GM18867 (cell line): ENCODE measurements around the gene MUSTN1.

ENCODE experiments used
- ATAC-seq: cut with Tn5 transposase; IDR thresholded peaks from one replicate; pipeline ENCODE4 v1.9.1; 2021; ENCODE audit warnings: mild to moderate bottlenecking, moderate library complexity; ENCODE audit not compliant: unreplicated experiment

Gene MUSTN1

GRCh38 chr3:52809662-52810377 lies 25.0 kb downstream of the MUSTN1 start:
- ATAC-seq = no peak

DNA sequence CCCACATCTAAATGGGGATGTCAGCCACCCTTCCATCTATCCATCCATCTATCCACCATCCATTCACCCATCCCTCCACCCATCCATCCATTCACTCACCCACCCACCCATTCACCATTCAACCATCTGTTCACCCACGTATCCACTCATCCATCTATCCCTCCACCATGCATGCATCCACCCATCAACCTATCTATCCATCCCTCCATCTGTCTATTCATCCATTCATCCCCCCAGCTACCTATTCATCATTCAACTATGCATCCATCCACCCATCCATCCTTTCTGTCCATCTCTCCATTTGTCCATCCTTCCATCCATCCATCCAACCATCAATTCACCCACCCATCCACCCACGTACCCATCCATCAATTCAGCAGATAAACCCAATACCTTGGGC lies 25.7 kb downstream of the MUSTN1 start:
- ATAC-seq = no peak

- no peak for ATAC-seq
These were observed 29.4 kb downstream of the MUSTN1 start for GRCh38 chr3:52805270-52806039.

DNA sequence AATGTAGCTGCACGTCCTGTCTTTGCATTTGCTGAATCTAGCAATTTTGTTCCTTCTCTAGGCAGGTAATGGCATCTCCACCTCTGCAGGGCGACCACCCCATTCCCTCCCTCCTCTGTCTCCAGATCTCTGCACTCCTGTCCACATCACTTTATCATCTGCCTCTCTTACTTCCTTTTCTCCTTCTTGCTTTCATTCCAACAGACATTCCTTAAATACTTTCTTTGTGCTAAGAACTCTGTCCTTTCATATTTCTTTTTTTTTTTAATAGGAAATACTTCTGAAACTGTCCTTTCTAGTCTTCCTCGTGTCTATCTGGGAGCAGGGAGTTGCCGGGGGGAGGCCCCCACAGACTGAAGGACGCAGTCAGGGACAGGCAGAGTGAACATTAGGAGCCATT lies 33.0 kb downstream of the MUSTN1 start:
- ATAC-seq = no peak

DNA sequence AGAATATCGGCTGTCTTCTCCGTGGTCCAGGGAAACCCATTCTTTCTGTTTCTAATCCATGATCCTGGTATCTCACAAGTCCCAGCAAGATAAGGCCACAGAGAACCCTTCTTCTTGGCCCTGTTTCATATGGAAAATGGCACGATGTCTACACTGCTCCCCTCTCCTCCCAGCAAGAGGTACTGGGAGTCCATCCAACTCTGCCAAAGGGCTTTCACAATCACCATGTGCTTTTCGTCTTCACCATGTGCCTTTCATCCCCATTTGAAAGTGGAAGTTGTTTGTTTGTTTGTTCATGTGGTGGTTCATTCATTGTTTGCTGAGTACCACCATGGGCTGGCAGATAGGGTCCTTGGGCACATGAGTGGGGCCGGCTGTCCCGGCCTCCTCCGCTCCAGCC lies 34.7 kb downstream of the MUSTN1 start:
- ATAC-seq = no peak

DNA sequence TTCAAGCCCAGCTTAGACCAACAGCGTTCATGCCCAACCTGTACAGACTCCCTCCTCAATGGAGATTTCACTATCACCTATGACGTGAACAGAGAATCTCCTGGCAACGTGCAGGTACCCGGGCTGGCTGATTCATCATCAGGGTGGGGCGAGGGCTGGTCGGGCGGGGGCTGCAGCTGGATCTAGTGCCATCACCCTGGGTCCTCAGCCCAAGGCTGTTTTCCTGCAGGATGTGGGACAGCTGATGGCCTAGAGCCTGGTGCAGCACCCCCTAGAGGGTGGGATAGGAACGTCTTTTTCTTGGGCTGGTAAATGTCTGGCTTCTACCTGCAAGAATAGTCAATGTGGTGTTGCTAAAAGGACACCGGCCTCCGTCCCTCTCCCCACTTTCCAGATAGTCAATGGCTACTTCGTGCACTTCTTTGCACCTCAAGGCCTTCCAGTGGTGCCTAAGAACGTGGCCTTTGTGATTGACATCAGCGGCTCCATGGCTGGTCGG lies 35.8 kb downstream of the MUSTN1 start:
- no peak for ATAC-seq

- ATAC-seq = no peak
These were observed 36.3 kb downstream of the MUSTN1 start for GRCh38 chr3:52798376-52798977.

DNA sequence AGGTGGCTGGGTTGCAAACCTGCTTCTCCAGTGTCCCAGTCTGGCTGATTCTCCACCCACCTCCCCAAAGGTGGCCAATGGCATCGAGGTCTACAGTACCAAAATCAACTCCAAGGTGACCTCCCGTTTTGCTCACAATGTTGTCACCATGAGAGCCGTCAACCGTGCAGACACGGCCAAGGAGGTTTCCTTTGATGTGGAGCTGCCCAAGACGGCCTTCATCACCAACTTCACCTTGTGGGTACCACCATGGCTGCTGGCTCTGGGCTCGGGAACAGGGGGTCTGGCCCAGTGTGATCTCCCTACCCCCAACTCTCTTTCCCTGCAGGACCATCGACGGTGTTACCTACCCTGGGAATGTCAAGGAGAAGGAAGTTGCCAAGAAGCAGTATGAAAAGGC lies 38.4 kb downstream of the MUSTN1 start:
- ATAC-seq = no peak

GRCh38 chr3:52795298-52795900 lies 39.4 kb downstream of the MUSTN1 start:
- no peak for ATAC-seq

DNA sequence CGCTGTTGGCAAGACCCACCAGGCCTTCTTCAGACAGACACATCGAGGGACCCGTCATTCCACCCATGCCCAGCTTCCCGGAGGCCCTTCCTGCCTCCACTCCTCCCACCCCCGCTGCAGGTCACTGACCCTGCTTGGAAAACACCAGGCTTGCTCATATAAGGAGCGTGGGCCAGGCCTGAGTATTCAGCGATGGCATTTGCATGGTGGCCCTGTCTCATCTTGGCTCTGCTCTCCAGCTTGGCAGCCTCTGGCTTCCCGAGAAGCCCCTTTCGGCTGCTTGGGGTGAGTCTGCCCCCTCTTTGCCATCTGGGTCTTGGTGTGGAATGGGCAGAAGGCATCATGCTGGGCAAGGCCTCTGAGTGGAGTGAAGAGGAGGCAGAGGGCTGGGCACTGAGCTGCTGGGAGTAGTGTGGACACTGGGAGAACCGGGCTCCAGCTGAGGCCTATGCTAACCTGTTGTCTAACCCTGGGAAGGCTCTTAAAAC lies 40.2 kb downstream of the MUSTN1 start, which contains the start of gene ITIH3:
TSS of gene ITIH3 (plus strand) at position 185 of the 488 bp plus-strand sequence. CDS start at position 193, 8 bp downstream.
- no peak for ATAC-seq

DNA sequence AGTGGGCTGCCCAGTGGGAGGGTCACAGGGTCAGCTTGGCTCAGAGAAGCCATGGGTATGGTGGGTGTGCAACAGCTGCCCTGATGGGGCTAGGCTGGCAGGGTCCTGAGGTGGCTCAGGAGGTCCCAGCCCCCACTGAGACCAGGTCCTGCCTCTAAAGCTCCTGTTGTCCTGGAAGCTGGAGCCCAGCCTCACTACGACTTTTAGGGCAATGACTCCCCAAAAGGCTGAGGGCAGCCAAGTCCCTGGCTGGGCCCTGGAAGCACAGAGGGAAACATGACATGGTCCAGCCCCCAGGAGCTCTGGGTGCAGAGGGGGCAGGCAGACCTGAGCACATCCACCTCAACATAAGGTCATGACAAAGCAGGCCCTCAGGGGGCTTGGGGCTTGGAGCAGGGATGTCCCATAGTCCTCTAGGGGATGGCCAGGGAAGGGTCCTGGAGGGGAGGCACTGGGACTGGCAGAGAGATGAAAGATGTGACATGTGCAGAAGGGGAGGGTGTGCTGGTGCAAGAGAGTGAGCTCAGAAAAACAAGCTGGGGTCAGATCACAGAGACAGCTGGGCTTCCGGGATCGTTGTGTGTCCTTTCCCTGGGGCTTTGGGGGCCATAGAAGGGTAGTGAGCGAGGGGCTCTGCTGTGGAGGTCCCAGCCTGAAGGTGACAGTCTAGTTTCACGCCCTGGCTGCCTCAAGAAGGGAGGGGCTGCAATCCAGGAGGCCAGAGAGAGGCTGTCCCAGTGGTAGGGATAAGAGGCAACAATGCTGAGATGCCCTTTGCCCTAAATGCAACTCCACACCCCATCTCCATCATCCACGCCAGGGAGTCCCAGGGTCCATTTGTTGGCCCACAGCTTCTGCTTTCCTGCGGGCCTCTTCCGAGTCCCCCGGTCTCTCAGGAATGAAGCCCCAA lies 40.9 kb downstream of the MUSTN1 start:
- no peak for ATAC-seq

DNA sequence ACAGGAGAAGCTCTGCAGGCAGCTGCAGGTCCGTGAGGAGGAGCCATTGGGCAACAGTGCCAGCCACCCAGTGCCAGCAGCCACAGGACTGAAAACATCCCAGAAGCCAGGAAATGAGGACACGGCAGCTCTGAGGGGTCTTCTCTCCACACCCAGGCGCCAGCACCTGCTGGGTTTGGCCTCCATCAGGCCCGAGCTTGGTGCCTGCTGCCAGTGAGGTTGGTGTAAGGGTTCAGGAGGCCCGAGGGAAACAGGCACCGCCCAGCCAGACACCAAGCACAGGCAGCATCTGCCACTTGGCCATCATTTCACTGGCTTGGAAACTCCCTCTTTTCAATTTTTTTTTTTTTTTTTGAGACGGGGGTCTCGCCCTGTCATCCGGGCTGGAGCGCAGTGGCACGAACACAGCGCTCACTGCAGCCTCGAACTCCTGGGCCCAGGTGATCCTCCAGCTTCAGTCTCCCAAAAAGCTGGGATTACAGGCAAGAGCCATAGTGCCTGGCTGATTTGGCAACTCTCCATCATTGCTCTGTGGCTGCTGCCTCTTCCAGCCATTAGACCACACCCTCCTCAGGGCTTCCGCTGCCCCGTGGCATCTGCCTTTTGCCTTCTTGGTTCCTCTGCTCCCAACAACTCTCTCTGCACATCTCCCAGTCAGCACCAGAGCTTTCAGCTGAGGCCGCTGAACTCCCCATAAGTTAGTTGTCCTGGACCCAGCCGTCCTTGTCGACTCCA lies 41.7 kb downstream of the MUSTN1 start:
- ATAC-seq = no peak

- no peak for ATAC-seq
These were observed 42.4 kb downstream of the MUSTN1 start for GRCh38 chr3:52792413-52792812.

GRCh38 chr3:52791928-52792327 lies 42.9 kb downstream of the MUSTN1 start:
- ATAC-seq = no peak

DNA sequence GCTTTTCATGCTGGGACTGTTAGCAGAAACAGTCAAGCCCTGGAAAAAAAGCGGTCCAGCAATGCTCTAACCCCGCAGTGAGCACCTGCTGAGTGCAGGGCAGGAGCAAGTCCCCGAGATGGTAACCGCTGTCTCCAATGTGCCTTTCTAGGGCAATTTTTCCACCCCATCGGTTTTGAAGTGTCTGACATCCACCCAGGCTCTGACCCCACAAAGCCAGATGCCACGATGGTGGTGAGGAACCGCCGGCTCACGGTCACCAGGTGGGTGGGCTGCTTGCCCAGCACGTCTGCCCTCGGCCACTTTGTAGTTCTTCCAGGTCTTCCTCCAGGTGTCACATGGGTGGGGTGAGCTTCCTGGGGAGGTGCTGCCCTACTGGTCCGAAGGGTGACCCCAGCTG lies 43.5 kb downstream of the MUSTN1 start:
- ATAC-seq = no peak

- ATAC-seq = no peak
These were observed 44.1 kb downstream of the MUSTN1 start for GRCh38 chr3:52790741-52791140.

GRCh38 chr3:52790337-52790736 lies 44.5 kb downstream of the MUSTN1 start:
- no peak for ATAC-seq

DNA sequence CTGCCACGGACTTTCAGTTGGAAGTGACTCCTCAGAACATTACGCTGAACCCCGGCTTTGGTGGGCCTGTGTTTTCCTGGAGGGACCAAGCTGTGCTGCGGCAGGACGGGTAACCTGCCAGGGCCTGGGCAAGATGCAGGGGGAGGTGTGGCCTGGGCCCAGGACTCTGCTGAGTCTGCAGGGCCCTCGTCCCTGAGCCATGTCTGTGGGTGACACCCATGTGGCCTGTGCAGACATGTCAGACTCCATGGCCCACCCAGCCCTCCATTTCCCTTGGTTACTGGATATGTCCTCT lies 45.1 kb downstream of the MUSTN1 start:
- ATAC-seq = no peak

DNA sequence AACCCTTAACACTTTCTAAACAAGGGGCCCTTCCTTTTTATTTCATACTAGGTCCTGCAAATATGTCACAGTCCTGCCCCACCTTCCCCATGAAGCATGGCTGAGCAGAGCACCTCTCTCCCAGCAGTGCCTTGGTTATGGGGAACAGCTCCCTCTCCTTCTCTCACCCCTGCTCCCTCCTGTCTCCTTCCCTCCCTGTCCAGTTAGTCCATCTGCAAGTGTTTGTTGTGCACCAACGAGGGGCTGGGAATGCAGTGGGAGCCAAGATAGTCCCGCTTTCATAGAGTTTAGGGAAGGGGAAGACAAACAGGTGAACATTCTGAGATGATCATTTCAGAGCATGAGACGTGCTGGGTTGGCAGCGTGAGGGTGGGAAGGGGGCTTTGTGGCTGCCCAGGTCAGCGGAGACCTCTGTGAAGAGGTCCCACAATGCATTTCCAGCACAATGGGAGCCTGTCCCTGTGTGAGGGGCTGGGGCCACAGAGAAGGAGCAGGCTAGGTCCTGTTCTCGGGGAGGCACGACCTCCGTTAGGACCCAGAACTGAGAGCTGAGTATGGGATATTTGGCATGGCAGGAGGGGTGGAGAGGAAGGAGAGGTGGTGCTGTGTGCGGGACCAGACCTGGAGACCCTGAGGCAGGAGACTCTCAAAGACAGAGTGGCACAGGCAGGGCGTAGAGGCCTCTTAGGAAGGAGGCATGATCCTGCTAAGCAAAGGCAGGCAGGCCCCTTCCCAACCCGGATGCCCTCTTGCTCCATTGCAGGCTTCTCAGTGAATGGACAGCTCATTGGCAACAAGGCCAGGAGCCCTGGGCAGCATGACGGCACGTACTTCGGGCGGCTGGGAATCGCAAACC lies 45.7 kb downstream of the MUSTN1 start:
- ATAC-seq = no peak
